ENCODE results near the gene NINJ1.

DNA sequence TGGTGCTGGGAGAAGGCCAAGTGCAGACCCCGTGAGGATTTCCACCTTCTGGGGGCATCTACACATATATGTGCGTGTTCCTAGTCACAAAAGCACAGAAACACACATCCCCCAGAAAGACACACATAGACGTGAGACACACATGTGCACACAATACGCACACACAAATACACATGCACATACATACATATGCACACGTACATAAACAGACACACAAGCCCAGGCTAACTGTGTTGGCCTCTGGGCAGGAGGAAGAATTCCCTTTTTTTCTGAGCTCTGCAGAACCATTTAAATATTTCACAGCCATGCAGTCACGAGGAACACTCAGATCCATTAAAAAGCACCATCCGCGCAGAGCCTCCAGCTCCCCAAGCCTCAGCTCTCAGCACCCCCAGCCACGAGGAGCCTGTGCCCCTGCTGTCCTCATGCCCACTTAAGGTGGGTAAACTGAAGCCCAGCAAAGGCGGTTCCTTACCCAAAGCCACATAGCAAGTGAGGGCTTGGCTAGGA, 5.3 kb downstream of the NINJ1 start:
- TF ChIP-seq, protein P1, sequence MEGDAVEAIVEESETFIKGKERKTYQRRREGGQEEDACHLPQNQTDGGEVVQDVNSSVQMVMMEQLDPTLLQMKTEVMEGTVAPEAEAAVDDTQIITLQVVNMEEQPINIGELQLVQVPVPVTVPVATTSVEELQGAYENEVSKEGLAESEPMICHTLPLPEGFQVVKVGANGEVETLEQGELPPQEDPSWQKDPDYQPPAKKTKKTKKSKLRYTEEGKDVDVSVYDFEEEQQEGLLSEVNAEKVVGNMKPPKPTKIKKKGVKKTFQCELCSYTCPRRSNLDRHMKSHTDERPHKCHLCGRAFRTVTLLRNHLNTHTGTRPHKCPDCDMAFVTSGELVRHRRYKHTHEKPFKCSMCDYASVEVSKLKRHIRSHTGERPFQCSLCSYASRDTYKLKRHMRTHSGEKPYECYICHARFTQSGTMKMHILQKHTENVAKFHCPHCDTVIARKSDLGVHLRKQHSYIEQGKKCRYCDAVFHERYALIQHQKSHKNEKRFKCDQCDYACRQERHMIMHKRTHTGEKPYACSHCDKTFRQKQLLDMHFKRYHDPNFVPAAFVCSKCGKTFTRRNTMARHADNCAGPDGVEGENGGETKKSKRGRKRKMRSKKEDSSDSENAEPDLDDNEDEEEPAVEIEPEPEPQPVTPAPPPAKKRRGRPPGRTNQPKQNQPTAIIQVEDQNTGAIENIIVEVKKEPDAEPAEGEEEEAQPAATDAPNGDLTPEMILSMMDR (IDR thresholded peaks at IDR 0.05) = no peak
- TF ChIP-seq EP300 (IDR thresholded peaks at IDR 0.05; ENCODE audit: low read depth) = no peak
